GM10248 (cell line): ENCODE results near the gene PPARD.

ENCODE experiments used
- CTCF ChIA-PET: fragments of 300-600 bp; sonication (Branson Sonifier 250); formaldehyde crosslinking; extraction: SDS; loops from one replicate; lab custom pipeline; 2021; ENCODE audit warnings: antibody characterized with exemption; lab: Yijun Ruan, JAX
- POLR2A ChIA-PET: fragments of 350-650 bp; sonication (Branson Sonifier 250); formaldehyde crosslinking; extraction: SDS; loops from one replicate; lab custom pipeline; 2020; ENCODE audit warnings: antibody characterized with exemption; lab: Yijun Ruan, JAX
- DNase-seq: peaks from one replicate; pipeline ENCODE4 v3.0.0; 2012; ENCODE audit errors: extremely low spot score
- TF ChIP-seq, protein P1 (sequence below): IDR thresholded peaks from 2 replicates; pipeline ENCODE4 v1.5.1; 2012; ENCODE audit warnings: mild to moderate bottlenecking, low read depth; ENCODE audit errors: extremely low read depth, missing control alignments, control extremely low read depth

The PPARD gene

DNA sequence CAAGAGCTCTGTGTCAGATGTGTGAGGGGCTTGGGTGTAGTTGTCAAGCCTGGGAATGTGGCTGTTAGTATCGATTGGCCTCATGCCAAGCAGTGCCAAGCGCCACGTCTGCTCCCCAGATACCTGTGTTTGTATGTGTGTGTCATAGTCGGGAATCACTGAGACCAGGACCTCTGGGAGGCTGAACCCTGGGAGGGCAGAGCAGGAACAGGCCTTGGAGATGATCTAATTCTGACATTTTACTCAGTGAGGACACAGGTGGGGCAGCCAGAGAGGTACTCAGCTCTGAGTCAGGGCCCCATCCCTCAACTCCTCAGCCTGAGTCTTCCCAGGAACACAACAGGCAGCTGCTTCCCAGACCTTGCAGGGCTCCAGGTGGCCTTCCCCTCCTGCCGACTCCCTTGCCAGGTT lies 58.5 kb downstream of the PPARD start:
- ChIA-PET CTCF (interaction anchor here (1.0 to 2.4 kb wide), 7 partner anchors 11 to 47 kb away, joined by 3 to 10 read pairs (median 3); no protein-coding TSS in a partner anchor), POLR2A (no interaction called here)
- no peak for DNase-seq
- TF ChIP-seq, protein P1, sequence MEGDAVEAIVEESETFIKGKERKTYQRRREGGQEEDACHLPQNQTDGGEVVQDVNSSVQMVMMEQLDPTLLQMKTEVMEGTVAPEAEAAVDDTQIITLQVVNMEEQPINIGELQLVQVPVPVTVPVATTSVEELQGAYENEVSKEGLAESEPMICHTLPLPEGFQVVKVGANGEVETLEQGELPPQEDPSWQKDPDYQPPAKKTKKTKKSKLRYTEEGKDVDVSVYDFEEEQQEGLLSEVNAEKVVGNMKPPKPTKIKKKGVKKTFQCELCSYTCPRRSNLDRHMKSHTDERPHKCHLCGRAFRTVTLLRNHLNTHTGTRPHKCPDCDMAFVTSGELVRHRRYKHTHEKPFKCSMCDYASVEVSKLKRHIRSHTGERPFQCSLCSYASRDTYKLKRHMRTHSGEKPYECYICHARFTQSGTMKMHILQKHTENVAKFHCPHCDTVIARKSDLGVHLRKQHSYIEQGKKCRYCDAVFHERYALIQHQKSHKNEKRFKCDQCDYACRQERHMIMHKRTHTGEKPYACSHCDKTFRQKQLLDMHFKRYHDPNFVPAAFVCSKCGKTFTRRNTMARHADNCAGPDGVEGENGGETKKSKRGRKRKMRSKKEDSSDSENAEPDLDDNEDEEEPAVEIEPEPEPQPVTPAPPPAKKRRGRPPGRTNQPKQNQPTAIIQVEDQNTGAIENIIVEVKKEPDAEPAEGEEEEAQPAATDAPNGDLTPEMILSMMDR: no peak

DNA sequence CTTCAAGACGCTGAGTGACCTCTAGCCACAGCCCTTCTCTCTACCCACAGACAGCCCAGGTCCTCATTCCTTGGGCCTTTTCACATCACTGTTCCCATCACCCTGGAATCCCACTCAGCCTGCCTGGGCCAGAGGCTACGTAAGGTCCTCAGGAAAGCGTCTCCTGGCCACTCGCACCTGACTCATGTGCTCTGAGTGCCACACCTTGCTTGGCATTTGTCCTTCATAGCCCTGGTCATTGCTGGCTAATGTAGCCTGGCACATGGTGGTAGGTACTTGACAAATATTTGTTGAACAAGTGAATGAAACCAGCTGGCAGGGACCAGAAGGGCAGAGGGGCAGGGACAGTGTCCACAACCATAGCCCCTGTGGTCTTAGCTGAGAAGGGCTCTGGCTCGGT lies 59.2 kb downstream of the PPARD start:
- CTCF ChIA-PET: interaction anchor here (0.8 to 2.4 kb wide), 12 partner anchors 10 to 114 kb away, joined by 3 to 10 read pairs (median 4); no protein-coding TSS in a partner anchor
- POLR2A ChIA-PET: interaction anchor here (0.7 kb wide), 1 partner anchor 14 kb away, joined by 10 read pairs; no protein-coding TSS in a partner anchor
- TF ChIP-seq, protein P1: no peak
- DNase-seq: no peak

DNA sequence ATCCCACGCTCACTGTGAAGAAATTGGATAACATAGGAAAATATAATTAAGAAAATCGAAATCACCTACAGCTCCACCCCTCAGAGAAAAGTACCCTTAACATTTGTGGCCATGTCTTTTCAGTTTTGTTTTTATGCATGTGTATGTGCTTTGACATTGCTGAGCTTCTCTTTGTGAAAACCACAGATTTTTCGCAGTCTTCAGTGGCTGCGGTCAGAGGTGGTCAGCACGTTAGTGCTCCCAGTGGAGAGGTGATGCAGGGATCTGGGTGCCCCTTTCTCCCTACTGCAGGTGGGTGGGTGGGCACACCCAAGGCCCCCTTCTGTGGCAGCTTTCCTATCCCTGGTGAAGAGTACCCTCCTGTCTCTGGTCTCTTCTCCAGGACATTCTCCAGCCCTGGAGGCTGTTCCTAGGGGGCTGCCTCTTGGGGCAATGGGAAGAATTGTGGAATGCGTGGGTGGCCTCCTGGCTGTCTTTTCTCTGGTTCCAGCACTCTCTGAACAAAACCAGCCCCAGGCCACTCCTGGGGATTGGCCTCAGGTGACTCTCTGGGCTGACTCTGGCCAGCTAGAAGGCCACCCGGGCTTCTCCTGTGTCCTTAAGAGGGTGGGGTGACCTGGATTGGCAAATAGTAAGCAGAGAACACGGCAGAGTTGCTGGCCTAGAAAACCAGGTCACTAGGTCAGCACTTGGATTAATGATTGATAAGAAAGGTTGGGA lies 59.9 kb downstream of the PPARD start:
- peak; percentile 53 for DNase-seq
- POLR2A ChIA-PET: interaction anchor here (0.7 kb wide), 1 partner anchor 13 kb away, joined by 10 read pairs; no protein-coding TSS in a partner anchor

DNA sequence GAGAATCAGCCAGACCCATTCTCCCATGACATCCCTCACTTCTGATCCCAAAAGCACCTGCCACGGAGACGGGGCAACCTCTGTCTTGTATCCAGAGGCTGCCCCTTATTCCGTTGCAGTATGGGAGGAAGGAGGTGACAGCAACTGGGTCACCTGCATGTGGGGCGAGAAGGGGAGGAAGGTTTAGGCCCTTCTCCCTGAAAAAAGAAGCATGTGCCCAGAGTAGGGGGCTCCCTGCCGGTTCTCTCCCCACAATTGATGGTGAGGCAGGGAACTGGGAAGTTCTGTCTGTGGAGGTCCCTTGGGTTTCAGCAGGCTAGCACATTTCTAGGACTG lies 60.5 kb downstream of the PPARD start:
- ChIA-PET CTCF (interaction anchor here (1.2 to 1.8 kb wide), 3 partner anchors 11 to 59 kb away, joined by 4 to 9 read pairs (median 5); no protein-coding TSS in a partner anchor), POLR2A (no interaction called here)
- no peak for DNase-seq
- TF ChIP-seq, protein P1: no peak

More for the DNA sequence above, 59.9 kb downstream of the PPARD start:
- CTCF ChIA-PET: interaction anchor here (0.7 to 2.4 kb wide), 13 partner anchors 11 to 114 kb away, joined by 3 to 10 read pairs (median 4); no protein-coding TSS in a partner anchor
- TF ChIP-seq, protein P1: no peak

DNA sequence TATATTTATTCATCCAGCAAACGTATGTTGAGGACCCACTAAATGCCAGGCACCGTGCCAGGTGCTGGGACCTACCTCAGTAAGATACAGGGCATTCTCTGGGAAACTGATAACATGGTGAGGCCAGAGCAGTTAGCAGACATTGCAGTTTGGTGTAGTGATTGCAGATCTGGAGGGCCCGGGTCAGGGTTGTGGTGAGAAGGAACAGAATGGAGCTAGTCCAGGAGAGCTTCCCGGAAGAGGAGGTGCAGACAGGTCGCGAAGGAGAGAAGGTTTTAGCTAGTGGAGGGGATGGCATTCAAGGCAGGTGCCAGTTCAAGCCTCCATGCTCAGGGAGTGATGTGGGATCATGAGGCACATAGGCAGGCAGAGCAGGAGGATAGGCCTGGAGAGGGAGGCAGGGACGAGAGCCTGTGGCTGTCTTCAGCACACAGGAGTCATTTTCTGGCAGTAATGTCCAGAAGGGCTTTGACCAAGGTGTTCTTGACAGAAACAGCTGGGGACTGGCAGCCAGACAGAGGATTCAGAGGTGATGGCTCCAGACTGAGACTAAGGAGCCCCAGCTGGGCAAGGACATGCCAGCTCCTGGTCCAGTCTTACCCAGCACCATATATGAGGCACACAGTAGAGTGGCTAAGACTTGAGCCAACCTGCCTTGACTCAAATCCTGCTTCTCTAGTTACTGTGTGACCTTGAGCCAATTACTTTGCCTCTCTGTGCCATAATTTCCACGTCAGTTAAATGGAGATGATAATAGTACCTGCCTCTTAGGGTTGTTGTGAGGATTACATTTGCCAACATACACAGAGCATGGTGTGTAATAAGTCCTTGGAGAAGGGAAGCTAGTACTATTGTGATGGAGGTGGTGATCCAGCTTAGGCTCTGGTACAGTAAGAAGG lies 61.4 kb downstream of the PPARD start:
- DNase-seq: no peak
- ChIA-PET POLR2A (no interaction called here), CTCF (interaction anchor here (0.7 to 1.2 kb wide), 4 partner anchors 9 to 45 kb away, joined by 3 to 4 read pairs (median 4); no protein-coding TSS in a partner anchor)
- TF ChIP-seq, protein P1: no peak
